ENCODE data around the gene ZC2HC1B. TPM values are rescaled to one million over a fixed set of nuclear protein-coding genes. Genes with fewer than 3 reads are reported as not detected.
"Not testable (repeated sequence)": the region's sequence is repeated elsewhere in the genome, so short reads cannot be mapped to it uniquely, and the experiment has no call there.

The ZC2HC1B gene
- total RNA-seq, 1 experiment from 2014 or later = not detected

- H3K27ac ChIP-seq = no peak overlapping the region
- no peak for DNase-seq
- H3K36me3 ChIP-seq = no peaks in the 10 kb centered on the region
- H3K9me3 ChIP-seq (replicated peaks) = peaks cover 3% of the 10 kb centered on the region; the same call in 1 of the 2 replicates
- no peaks in the 10 kb centered on the region for H3K4me1 ChIP-seq
- H3K27me3 ChIP-seq = no peaks in the 10 kb centered on the region
- no peak overlapping the region for H3K4me3 ChIP-seq
These were observed 18.2 kb downstream of the ZC2HC1B start for GRCh38 chr6:143882401-143882930.

- Histone ChIP-seq H3K27ac (no peak overlapping the region), H3K27me3 (no peaks in the 10 kb centered on the region), H3K4me3 (no peak overlapping the region), H3K36me3 (no peaks in the 10 kb centered on the region), H3K9me3 (replicated peaks) (no peaks in the 10 kb centered on the region), H3K4me1 (no peaks in the 10 kb centered on the region)
- DNase-seq = no peak
These were observed 20.1 kb downstream of the ZC2HC1B start for GRCh38 chr6:143884216-143884900.

- no peak overlapping the region for H3K27ac ChIP-seq
- no peaks in the 10 kb centered on the region for H3K36me3 ChIP-seq
- no peaks in the 10 kb centered on the region for H3K4me1 ChIP-seq
- DNase-seq = no peak
- no peaks in the 10 kb centered on the region for H3K27me3 ChIP-seq
- H3K4me3 ChIP-seq = no peak overlapping the region
- no peaks in the 10 kb centered on the region for H3K9me3 ChIP-seq (replicated peaks)
These were observed 20.8 kb downstream of the ZC2HC1B start for GRCh38 chr6:143885116-143885515.

GRCh38 chr6:143894655-143895054, 30.4 kb downstream of the ZC2HC1B start:
- Histone ChIP-seq H3K36me3 (no peaks in the 10 kb centered on the region), H3K27me3 (no peaks in the 10 kb centered on the region), H3K4me3 (no peak overlapping the region), H3K9me3 (replicated peaks) (no peaks in the 10 kb centered on the region), H3K27ac (no peak overlapping the region), H3K4me1 (no peaks in the 10 kb centered on the region)
- no peak for DNase-seq

- H3K4me3 ChIP-seq = no peak overlapping the region
- no peaks in the 10 kb centered on the region for H3K4me1 ChIP-seq
- H3K36me3 ChIP-seq = no peaks in the 10 kb centered on the region
- no peaks in the 10 kb centered on the region for H3K27me3 ChIP-seq
- no peak for DNase-seq
- no peak overlapping the region for H3K27ac ChIP-seq
- H3K9me3 ChIP-seq (replicated peaks) = no peaks in the 10 kb centered on the region
These were observed 32.0 kb downstream of the ZC2HC1B start for GRCh38 chr6:143896126-143896860.

- no peak overlapping the region for H3K27ac ChIP-seq
- H3K4me1 ChIP-seq = peaks cover 4% of the 10 kb centered on the region; the same call in 1 of the 2 replicates
- no peaks in the 10 kb centered on the region for H3K9me3 ChIP-seq (replicated peaks)
- H3K4me3 ChIP-seq = no peak overlapping the region
- no peaks in the 10 kb centered on the region for H3K36me3 ChIP-seq
- H3K27me3 ChIP-seq = no peaks in the 10 kb centered on the region
- no peak for DNase-seq
These were observed 36.1 kb downstream of the ZC2HC1B start for GRCh38 chr6:143900358-143900757.

GRCh38 chr6:143901885-143902750, 37.8 kb downstream of the ZC2HC1B start:
- Histone ChIP-seq H3K4me3 (no peak overlapping the region), H3K27ac (no peak overlapping the region), H3K36me3 (no peaks in the 10 kb centered on the region), H3K4me1 (peaks cover 4% of the 10 kb centered on the region; the same call in 1 of the 2 replicates), H3K27me3 (no peaks in the 10 kb centered on the region), H3K9me3 (replicated peaks) (no peaks in the 10 kb centered on the region; the same call in 1 of the 2 replicates)
- no peak for DNase-seq

GRCh38 chr6:143902827-143903226, 38.6 kb downstream of the ZC2HC1B start:
- no peak overlapping the region for H3K4me3 ChIP-seq
- no peaks in the 10 kb centered on the region; the same call in 1 of the 2 replicates for H3K9me3 ChIP-seq (replicated peaks)
- H3K27me3 ChIP-seq = no peaks in the 10 kb centered on the region
- H3K4me1 ChIP-seq = peaks cover 4% of the 10 kb centered on the region; the same call in 1 of the 2 replicates
- H3K27ac ChIP-seq = no peak overlapping the region
- DNase-seq = no peak
- H3K36me3 ChIP-seq = no peaks in the 10 kb centered on the region

- DNase-seq = no peak
- Histone ChIP-seq H3K4me3 (no peak overlapping the region), H3K9me3 (replicated peaks) (peaks cover 4% of the 10 kb centered on the region; the same call in 1 of the 2 replicates), H3K27ac (no peak overlapping the region), H3K36me3 (no peaks in the 10 kb centered on the region), H3K4me1 (no peaks in the 10 kb centered on the region), H3K27me3 (no peaks in the 10 kb centered on the region)
These were observed 46.8 kb downstream of the ZC2HC1B start for GRCh38 chr6:143911028-143911427.

GRCh38 chr6:143912671-143913070, 48.4 kb downstream of the ZC2HC1B start:
- H3K27ac ChIP-seq = no peak overlapping the region
- H3K27me3 ChIP-seq = no peaks in the 10 kb centered on the region
- no peak for DNase-seq
- no peaks in the 10 kb centered on the region for H3K36me3 ChIP-seq
- H3K9me3 ChIP-seq (replicated peaks) = peaks cover 4% of the 10 kb centered on the region; the same call in 1 of the 2 replicates
- no peaks in the 10 kb centered on the region for H3K4me1 ChIP-seq
- H3K4me3 ChIP-seq = no peak overlapping the region

GRCh38 chr6:143917026-143917425, 52.8 kb downstream of the ZC2HC1B start:
- not testable (repeated sequence) for H3K9me3 ChIP-seq (replicated peaks); H3K4me3 ChIP-seq; DNase-seq

GRCh38 chr6:143928853-143929252, 64.6 kb downstream of the ZC2HC1B start:
- Histone ChIP-seq H3K36me3 (no peaks in the 10 kb centered on the region), H3K27me3 (no peaks in the 10 kb centered on the region), H3K4me3 (no peak overlapping the region), H3K9me3 (replicated peaks) (peaks cover 3% of the 10 kb centered on the region; the same call in 1 of the 2 replicates), H3K4me1 (no peaks in the 10 kb centered on the region), H3K27ac (no peak overlapping the region)
- no peak for DNase-seq

More at GRCh38 chr6:143917026-143917425, 52.8 kb downstream of the ZC2HC1B start:
- not testable (repeated sequence) for H3K27me3 ChIP-seq, H3K4me1 ChIP-seq, H3K27ac ChIP-seq, H3K36me3 ChIP-seq

- no peaks in the 10 kb centered on the region for H3K36me3 ChIP-seq
- no peaks in the 10 kb centered on the region for H3K4me1 ChIP-seq
- peaks cover 3% of the 10 kb centered on the region; the same call in 1 of the 2 replicates for H3K9me3 ChIP-seq (replicated peaks)
- no peak overlapping the region for H3K4me3 ChIP-seq
- H3K27ac ChIP-seq = no peak overlapping the region
- DNase-seq = no peak
- H3K27me3 ChIP-seq = no peaks in the 10 kb centered on the region
These were observed 65.7 kb downstream of the ZC2HC1B start for GRCh38 chr6:143929975-143930374.

GRCh38 chr6:143934331-143934730, 70.1 kb downstream of the ZC2HC1B start:
- Histone ChIP-seq H3K4me1 (no peaks in the 10 kb centered on the region), H3K9me3 (replicated peaks) (peaks cover 5% of the 10 kb centered on the region; the same call in 1 of the 2 replicates), H3K27me3 (no peaks in the 10 kb centered on the region), H3K27ac (no peak overlapping the region), H3K4me3 (no peak overlapping the region), H3K36me3 (no peaks in the 10 kb centered on the region)
- DNase-seq = no peak

Measured in SJCRH30 (cell line).